Mucosa of gallbladder (tissue), 1 donor: ENCODE results near the gene LAPTM4A. TPM values are rescaled to one million over a fixed set of nuclear protein-coding genes. Genes with fewer than 3 reads are reported as not detected.
"Not testable (repeated sequence)": the region's sequence is repeated elsewhere in the genome, so short reads cannot be mapped to it uniquely, and the experiment has no call there.

Experiments
- DNase-seq: peaks from one replicate; pipeline ENCODE4 v3.0.0-alpha.2; 2020; ENCODE audit warnings: low spot score
- total RNA-seq: library from RNA; stranded (reverse); gene quantifications from one replicate; pipeline ENCODE4 v1.2.1, GENCODE V29; 2021
- donor health status: DM: no; HTN: no; CAD: no.

The LAPTM4A gene
- total RNA-seq, 1 donor from 2014 or later, result 274 TPM

DNA sequence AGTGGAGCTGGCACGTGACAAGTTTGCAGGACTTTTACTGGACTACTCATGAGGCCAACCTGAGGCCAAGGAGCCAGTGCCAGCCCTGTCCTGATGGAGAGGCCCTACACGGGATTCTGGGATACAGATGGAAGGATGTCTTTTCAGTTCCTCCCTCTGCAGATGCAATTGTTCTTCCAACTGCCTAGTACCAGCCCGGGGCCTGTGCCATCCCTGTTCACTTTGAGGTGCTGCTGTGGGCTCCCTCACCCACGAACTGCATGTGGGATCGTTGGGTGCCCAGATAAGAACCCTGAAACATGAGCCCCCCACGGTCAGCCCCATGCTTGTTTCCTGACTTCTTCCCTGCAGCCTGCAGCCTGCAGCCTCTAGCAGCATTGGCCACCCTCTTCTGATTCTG is 25.3 kb upstream of the LAPTM4A start:
- DNase-seq, result no peak

DNA sequence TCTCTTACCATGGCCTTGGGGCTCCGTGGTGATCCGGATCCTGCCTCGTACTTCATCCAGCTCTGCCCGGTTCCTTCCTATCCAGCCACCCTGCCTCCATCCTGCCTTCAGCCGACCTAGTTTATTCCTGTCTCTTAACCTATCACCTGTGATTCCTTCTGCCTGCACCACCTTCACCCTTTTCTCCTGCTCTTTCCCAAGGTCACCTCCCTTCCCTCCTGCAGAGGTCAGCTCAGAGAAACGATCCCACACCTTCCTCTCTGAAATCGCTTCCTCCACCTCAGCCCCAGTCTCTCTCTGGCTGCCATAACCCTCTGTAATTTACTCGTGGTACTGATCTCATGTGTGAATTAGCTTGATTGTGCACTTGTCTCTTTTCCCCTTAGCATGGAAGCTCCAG is 23.5 kb upstream of the LAPTM4A start:
- no peak for DNase-seq

DNA sequence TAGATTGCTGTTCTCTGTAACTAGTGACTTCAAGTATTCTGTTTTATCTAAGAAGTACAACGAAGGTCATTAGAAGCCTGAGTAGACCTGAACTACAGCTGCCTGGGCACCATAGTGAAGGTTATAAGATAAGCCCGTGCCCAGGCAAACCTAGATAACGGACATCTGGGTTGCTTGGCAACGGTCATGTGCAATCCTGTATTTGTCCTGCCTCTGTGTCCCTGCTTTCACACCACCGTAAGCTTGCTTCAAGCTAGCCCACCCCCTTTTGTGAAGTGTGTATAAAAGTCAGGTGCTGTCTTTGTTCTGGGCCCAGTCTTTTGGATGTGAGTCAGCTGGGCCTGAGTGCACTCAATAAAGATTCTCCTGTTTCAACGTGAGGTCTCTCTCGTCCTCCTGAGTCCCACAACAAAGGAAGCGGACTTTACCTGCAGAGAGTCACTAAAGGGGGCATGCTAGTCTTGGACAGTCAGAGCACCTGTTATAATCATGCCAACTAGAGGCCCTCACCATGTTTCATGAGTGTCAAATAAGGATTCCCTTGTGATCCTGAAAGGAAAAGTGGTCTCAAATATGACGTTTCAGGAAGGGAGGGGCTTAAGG is 22.7 kb upstream of the LAPTM4A start:
- not testable (repeated sequence) for DNase-seq

DNA sequence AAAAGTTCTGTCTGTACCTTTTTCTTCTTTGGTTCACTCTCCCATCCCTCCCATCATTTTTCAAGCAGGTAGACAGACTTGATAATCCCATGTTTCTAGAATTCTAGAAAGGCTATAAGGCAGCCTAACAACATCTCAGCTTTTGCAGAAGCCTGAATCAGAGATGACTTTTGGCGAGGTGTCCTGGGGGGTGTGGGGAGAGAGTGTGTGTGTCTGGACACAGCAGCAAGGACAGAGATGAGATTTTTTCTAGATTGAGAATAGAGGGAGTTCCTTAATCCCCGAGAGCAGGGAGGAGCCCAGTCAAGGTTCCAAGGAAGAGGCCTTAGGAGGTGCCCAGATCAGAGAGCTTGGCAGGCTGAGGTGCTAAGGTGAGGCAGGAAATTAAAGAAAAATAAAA is 22.0 kb upstream of the LAPTM4A start:
- DNase-seq, result no peak

DNA sequence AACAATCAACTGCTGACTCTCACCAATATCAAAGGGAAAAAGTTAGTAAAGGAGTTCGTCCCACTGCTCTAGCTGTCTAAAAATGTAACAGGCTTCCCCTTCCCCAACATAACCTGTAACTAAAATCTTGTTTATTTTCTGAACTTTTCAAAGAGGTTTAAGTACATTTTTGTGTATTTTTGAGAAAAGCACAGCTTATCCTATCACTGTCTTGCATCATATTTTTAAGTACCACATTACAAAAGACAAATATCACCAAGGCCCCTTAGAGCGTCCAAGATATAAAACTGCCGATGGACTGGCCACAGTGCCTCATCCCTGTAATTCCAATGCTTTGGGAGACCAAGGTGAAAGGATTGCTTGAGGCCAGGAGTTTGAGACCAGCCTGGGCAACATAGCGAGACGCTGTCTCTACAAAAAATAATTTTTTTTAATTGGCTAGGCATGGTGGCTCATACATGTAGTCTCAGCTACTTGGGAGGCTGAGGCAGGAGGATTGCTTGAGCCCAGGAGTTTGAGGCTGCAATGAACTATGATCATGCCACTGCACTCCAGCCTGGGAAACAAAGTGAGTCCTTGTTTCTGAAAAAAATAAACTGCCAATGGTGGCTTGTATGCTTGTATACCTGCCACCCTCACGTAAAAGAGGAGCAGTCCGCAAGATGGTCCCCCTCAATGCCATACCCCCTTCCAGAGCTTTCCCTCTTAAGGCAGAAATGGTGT is 21.2 kb upstream of the LAPTM4A start:
- no peak for DNase-seq

DNA sequence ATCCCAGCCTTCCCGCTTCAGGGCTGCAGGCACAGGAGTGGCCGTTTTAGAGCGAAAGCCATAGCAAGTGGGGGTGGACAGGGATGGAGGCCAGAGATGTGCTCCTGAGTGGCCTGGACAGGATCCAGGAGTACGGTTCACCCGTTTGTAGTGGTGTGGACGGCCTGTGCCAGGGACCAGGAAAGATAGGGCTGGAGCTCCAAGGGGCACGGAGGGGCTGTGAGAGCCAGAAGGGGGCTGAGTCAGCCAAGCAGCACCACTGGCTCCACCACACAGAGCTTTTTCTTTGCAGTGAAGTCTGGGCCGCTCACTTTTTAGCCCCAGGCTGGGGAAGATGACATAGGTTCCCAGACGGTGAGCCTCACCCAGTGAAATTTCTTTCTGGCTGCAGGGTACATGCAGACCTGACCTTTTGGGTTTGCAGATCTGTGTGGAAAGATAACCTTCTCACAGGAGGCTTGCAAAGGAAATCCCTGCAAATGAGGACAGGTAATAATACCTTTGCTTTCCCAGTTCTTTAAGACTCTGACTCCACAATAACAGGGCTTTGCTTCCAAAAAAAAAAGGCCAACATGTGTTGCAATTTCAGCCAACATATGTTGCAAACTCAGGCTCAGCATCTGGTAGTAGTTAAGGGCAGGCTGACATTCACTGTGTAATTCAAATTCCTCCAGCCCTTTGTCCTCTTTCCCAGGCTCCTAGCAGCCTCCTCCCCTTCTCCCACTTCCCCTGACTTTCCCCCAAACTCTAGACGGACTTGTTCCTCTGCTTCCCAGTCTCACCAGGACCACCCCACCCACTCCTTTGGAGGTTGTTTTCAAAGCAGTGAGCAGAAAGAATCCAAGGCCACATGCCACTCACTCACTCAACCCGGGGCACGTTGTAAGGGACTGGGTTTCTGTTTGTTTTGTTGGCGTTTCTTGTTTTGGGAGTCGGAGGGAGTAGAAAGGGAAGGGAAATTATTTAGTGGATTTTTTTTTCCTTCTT is 20.3 kb upstream of the LAPTM4A start:
- DNase-seq, result no peak

DNA sequence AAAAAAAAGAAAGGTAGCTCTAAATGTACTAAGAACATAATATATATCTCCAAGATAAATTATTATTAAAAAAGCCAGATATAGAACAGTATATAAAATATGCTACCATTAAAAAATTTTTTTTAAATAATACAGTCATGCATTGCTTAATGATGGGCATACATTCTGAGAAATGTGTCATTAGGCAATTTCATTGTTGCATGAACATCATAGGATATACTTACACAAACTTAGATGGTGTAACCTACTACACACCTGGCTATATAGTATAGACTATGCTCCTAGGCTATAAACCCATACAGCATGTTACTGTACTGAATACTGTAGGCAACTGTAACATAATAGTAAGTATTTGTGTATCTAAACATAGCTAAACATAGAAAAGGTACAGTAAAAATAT is 18.3 kb upstream of the LAPTM4A start:
- DNase-seq, result no peak

DNA sequence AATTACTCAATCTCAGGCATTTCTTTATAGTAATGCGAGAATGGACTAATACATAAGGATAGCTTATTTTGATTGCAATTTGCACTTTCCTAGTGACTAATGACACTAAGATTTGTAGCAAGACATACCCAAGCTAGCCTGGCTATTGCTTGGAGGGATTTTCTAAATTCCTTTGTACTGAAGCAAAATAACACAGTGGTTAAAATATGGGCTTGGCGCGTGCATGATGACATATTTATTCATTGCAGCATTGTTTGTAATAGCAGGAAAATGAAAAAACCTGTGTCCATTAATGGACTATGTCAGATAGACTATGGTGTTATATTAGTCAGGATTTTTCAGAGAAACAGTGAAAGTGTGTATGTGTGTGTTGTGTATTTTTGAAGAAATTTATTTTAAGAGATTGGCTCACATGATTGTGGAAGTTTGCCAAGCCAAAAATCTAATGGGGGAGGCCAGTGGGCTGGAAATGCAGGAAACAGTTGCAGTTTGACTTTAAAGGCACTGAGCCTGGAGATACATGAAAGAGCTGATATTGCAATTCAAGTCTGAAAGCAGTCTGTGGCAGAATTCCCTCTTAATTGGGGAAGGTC is 16.7 kb upstream of the LAPTM4A start:
- DNase-seq, result no peak

DNA sequence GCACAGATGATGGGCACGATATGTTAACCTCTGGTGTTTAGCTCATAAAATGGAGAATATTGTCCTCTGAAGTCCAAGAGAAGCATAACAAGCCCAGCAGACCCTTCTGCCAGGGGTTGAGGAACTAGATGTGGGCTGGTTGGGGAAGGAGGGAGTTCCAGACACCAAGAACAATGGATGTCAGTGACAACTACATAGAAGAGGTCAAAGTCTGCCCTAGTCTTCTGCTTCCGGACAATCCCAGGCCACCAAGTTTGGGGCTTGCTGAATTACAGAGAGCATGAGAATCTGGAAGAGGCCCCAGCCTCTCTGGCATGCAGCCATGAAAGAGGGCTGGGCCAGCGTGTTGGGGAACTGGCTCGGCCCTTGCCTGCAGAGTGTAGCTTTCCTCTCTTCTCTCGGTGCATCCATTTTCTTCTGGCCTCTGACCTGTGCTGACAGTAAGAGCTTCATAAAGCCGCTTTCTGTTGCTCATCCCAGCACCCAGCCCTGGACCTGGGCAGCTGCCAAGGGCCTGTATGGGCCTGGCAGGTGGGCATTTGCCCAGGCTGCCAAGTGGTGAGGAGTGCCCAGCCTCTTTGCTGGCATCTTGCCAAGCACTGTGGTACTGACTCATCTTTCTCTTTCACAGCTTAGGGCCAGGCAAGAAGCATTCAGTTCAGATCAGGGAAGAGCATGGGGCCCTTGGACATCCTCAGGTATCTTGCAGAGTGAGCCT is 14.6 kb upstream of the LAPTM4A start:
- DNase-seq, result peak; percentile 83

DNA sequence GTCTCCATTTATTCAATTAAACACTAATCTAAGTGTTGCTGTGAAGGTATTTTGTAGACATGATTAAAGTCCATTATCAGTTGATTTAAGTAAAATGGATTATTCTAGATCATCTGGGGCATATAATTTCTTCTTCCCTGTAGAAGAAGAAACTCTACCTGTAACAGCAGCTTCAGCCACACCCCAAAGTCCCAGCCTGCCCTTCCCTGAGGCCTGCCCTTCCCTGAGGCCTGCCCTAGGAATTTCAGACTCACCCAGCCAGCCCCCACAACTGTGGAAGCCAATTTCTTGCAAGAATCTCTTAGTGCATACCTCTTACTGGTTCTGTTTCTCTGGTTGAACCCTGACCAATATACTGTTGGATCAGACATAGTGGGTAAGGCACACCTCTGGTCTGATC is 13.4 kb upstream of the LAPTM4A start:
- DNase-seq, result no peak

DNA sequence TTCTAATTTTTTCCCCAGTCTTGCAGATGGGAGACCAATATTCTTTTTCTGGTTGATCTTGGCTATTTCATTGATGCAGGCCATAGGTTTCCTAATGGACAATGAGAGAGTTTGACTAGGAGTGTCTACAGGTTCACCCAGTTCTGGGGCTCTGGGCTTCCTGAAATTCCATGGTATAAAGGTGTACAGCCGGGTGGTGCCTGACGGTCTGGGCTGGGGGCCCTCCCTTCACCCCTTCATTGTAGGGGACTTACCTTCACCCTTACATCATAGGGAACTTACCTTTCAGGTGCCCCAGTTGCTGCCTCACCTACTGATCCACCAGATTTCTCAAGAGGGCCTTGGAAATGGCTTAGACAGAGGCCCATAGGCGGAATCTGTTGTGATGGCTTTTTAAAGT is 13.0 kb upstream of the LAPTM4A start:
- DNase-seq, result no peak

DNA sequence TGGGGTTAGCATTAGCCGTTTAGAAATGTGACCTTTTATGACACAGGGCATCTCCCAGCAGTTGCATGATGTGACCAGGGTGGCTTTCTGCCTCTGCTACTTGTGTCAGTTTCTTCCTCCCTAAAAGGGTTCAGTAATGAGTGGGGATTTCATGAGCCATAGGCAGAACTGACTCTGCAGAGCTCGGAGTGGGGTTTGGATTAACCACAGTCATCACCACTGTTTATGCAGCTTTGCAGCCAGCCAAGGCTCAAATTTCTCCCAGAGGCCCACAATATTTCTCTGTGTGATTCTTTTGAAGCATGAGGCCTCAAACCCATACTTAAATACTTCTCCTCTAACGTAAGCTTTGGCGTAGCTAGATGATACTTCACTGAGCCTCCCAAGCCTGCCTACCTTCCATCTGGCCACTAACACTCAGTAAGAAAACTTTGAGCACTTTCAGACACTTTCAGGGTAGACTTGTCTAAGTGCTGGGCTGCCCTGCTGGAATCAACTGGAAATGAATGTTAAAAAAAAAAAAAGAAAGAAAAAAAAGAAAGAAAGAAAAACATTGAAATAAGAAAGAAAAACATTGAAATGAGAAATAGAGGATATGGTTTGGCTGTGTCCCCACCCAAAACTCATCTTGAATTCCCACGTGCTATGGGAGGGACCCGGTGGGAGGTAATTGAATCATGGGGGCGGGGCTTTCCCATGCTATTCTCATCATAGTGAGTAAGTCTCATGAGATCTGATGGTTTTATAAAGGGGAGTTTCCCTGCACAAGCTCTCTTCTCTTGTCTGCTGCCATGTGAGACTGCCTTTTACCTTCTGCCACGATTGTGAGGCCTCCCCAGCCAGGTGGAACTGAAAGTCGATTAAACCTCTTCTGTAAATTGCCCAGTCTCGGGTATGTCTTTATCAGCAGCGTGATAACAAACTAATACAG is 11.5 kb upstream of the LAPTM4A start:
- DNase-seq, result no peak

DNA sequence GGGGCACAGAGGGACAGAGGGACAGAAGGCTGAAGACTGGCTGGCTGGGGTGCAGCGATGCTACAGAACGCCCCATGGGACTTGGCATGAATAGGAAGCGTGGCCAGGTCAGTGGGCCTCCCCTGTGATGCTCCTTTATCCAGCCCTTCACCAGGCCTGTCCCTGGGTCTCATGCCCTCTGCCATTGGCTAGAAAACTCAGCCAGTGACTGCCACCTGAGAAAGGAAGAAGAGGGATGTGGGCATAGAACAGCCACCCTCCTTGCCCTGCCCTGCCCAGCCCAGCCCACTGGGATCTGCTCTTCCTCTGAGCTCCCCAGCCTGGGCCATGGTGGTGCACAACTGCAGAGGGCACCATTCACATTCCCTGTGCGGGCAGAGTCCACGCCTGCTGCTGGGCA is 10.5 kb upstream of the LAPTM4A start:
- no peak for DNase-seq

DNA sequence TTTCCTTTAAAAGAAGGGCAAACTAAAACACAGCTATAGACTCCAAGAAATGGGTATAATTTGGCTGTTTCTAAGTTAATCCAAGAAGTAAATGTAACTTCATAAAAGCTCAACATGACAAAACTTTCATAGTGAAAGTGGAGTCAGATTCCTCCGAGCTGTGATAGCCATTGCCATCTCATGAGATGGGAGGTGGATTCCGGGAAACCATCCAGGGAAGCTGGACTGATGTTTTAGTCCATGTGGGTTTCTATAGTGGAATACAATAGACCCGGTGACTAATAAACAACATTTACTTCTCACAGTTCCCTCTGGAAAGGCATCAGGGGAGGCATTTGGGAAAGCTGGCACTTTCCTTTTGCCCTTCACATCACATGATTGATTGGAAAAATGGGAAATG is 10.0 kb upstream of the LAPTM4A start:
- DNase-seq, result no peak

DNA sequence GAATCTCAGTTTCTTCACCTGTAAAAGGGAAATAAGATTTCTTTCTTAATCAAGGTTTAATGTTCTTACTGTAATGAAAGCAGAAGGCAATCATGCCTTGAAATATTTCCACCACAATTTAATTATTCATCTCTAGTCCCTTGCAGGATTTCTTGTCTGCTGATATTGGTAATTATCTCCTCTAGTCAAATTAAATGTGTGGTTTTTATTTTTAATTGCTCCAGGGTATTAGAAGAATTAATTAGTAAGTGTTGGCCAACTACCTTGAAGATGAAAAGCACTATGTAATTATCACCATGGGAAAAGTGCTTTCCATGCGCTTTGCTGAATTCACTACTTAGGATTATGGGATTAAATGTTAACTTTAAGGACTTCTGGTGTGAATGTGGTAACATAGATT is 8.7 kb upstream of the LAPTM4A start:
- no peak for DNase-seq

DNA sequence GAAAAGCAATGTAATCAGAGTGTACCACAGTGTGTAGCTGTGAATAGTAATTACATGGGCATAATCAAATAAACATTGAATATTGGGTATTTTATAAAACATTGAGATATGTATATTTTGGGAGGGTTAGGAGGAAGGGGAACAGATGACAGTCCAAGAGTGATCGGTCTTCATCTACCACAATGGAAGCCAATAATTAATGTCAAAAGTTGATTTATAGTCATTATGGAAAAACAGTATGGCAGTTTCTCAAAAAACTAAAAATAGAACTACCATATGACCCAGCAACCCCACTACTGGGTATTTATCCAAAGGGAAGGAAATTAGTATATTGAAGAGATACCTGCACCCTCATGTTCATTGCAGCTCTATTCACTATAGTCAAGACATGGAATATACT is 5.8 kb upstream of the LAPTM4A start:
- DNase-seq, result no peak

DNA sequence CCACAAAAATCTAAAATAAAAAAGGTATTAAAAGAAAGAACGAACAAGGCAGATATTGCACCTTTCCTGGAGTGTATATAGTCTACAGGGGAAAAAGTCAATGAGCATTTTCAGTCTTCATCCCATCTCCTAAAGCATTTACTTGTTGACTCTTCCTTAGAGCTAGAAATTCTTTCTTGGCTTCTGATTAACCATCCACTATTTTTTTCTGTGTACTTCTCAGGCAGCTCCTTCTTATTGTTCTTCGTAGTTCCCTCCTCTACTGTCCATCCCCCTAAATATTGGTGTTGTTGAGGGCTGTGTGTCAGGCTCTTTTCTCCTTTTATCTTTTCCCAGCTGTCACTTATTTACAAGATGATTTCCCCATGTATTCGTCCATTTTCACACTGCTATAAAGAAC is 3.5 kb upstream of the LAPTM4A start:
- DNase-seq, result no peak

DNA sequence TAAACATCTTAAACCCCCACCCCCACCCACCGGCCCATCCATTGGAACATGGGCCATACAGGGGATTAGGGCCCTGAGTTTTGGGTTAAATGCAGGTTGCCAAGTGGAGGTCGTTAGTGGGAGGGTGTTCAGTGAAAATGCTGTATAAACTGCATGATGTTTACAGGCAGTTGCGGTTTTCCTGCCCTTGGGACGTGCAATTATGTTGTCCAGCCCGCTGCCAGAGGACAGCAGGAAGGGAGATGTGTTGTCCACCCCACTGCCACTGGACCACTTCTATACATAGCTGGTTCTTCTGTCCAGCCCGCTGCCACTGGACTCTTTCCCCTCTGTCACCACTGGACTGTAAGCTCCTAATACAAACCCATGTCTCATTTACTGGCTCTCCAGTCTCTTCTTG is 2.7 kb upstream of the LAPTM4A start:
- no peak for DNase-seq

DNA sequence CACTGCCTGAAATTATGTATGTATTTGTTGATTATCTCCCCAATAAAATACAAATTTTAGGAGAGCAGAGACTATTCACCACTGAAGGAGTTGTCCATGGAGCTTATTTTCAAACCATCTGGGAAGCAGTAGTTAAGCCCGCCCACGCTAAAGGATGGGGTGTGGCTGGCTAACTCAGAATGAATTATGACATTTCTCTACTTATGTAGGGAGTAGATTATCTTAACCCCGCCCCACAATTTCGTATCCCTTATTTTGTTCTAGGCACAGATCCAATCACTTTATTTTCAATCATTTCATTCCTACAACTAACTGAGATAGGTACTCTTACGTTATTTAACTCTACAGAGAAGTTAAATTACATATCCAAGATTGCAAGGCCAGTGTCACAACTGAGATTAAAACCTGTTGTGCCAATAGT is 1.4 kb upstream of the LAPTM4A start:
- DNase-seq, result peak; percentile 47

DNA sequence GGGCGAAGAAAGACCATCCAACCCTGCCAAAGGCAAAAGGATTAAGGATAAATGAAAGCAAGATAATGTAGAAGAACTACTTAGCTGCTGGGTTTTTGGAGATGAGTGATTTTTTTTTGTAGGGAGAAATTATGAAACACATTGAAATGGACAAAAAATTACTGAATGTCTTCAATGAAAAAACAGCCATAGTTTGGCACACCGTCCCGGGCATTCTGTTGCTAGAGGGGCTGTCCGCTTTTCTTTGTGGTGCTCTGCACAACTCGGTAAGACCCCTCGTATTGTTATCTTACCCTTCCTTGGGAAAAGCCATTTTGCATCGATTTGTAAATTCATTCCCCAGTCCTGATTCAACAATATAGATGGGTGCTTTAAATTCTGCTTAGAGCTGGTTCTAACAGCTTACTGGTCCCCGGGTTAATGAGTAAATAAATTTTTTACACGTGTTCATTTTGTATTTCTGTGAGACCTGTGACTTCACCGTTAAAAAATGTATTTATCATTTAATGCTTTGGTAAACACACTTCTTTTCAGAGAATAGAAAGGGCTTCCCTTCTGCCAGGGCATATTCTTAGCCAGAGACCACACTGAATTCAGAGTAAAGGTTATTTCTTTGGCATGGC is 912 bp upstream of the LAPTM4A start:
- no peak for DNase-seq
